ENCODE measurements around the gene PI3. TPM values are rescaled to one million over a fixed set of nuclear protein-coding genes. Genes with fewer than 3 reads are reported as not detected.
A peak's percentile ranks its signal among the peaks of the same experiment; 100 is the strongest.

The PI3 gene
- total and polyA plus RNA-seq, 2 of the 8 experiments (the other 6 are each of a cell fraction or from before 2014, with no cell fraction given) = not detected

- no peak overlapping the region for H2BK5ac ChIP-seq (ENCODE audit: low read depth, low read length)
- H4K91ac ChIP-seq (replicated peaks; ENCODE audit: insufficient read length, low read length) = no peak overlapping the region
- H3K18ac ChIP-seq (ENCODE audit: extremely low read depth, low read length) = no peak overlapping the region
- H3K4me1 ChIP-seq (replicated peaks in 1 of 4; ENCODE audit: control insufficient read depth in 3 of 4, insufficient read depth in 4 of 4, low read length in 3 of 4) = no peaks in the 10 kb centered on the region
- no peaks in the 10 kb centered on the region for H3K36me3 ChIP-seq (ENCODE audit: control insufficient read depth in 2 of 4, insufficient read depth in 4 of 4, low read length in 3 of 4)
- no peak for FAIRE-seq
- no peak overlapping the region for H3K4me3 ChIP-seq (ENCODE audit: extremely low read depth in 1 of 4, insufficient read depth in 2 of 4, low read depth in 3 of 4, low read length in 4 of 4)
- no peak overlapping the region for H4K5ac ChIP-seq (ENCODE audit: insufficient read length, low read depth, low read length)
- no peak overlapping the region for H3K4me2 ChIP-seq (ENCODE audit: insufficient read depth in 1 of 2, low read depth in 2 of 2, low read length in 2 of 2)
- no peak overlapping the region for H2BK12ac ChIP-seq (ENCODE audit: low read depth, low read length)
- no peak overlapping the region for H3K56ac ChIP-seq (replicated peaks; ENCODE audit: insufficient read length, low read depth, low read length)
- 0 out of 2 replicates have a peak overlapping the region, but pooled peaks have one; percentile 41 for H4K8ac ChIP-seq (ENCODE audit: extremely low read depth, insufficient read depth, low read length)
- no peak overlapping the region for H3K4ac ChIP-seq (replicated peaks; ENCODE audit: insufficient read length, low read depth, low read length)
- DNase-seq (ENCODE audit: low read depth in 1 of 2, low spot score in 2 of 2) = no peak
- H3K23ac ChIP-seq (ENCODE audit: insufficient read length) = no peak overlapping the region
- H2BK120ac ChIP-seq (replicated peaks; ENCODE audit: low read depth, low read length) = peak overlapping the region; percentile 72
- H2AK5ac ChIP-seq (ENCODE audit: low read depth, low read length) = no peak overlapping the region
- no peak overlapping the region for H2BK15ac ChIP-seq (ENCODE audit: low read length)
- ChIA-PET CTCF (ENCODE audit: partially characterized antibody) (interaction anchor here (1.0 to 1.3 kb wide), 3 partner anchors 12 to 128 kb away, joined by 3 to 5 read pairs (median 3); no protein-coding TSS in a partner anchor), POLR2A (ENCODE audit: partially characterized antibody) (no interaction called here)
- 89% methylated on average over 4 of the region's 4 CpGs; no CpG with 5 or more reads in 1 of the 2 experiments for WGBS, 2 experiments (ENCODE audit: extremely low coverage in 1 of 2, insufficient coverage in 1 of 2, insufficient read length in 1 of 2, insufficient replicate concordance in 2 of 2, low coverage in 1 of 2, low lambda C conversion rate in 2 of 2, missing lambda C conversion rate in 1 of 2)
- H3K27ac ChIP-seq (ENCODE audit: low read depth, low read length) = no peak overlapping the region
- H2BK20ac ChIP-seq (ENCODE audit: low read length) = no peak overlapping the region
- no peaks in the 10 kb centered on the region; a peak in 1 of 7 replicates for H3K27me3 ChIP-seq (replicated peaks in 1 of 4; ENCODE audit: control insufficient read depth in 3 of 4, extremely low read depth in 1 of 4, insufficient read depth in 3 of 4, low read length in 3 of 4)
- H2AFZ ChIP-seq (ENCODE audit: low read length) = no peak overlapping the region
- H4K20me1 ChIP-seq (replicated peaks in 1 of 2; ENCODE audit: control insufficient read depth in 1 of 2, insufficient read depth in 2 of 2, low read length in 2 of 2) = no peaks in the 10 kb centered on the region
- no peak overlapping the region for H3K14ac ChIP-seq (ENCODE audit: insufficient read length)
- H3K9me3 ChIP-seq (ENCODE audit: insufficient read depth in 2 of 2, low read depth in 1 of 2, low read length in 1 of 2) = no peaks in the 10 kb centered on the region
- H3K79me2 ChIP-seq (ENCODE audit: control insufficient read depth in 1 of 2, insufficient read depth in 2 of 2, low read length in 2 of 2) = no peaks in the 10 kb centered on the region
- H3K79me1 ChIP-seq (ENCODE audit: low read depth, low read length) = no peaks in the 10 kb centered on the region
- H3K23me2 ChIP-seq (ENCODE audit: low read depth, low read length) = no peaks in the 10 kb centered on the region
- H3K9ac ChIP-seq (replicated peaks in 1 of 4; ENCODE audit: extremely low read depth in 1 of 4, low read depth in 3 of 4, low read length in 3 of 4) = no peak overlapping the region
- no peak for TF ChIP-seq NANOG (IDR thresholded peaks at IDR 0.05; ENCODE audit: insufficient read depth, low read depth, low read length, poor library complexity, severe bottlenecking)
- no peak for TF ChIP-seq GTF2F1 (IDR thresholded peaks at IDR 0.05; ENCODE audit: borderline replicate concordance, low read depth, low read length)
- no peak for TF ChIP-seq SP1 (IDR thresholded peaks at IDR 0.05; ENCODE audit: low read depth, low read length)
- no peak for TF ChIP-seq JUN (IDR thresholded peaks at IDR 0.05; ENCODE audit: low read depth, low read length)
- no peak for TF ChIP-seq BRCA1 (IDR thresholded peaks at IDR 0.05; ENCODE audit: low read depth, low read length)
- no peak for TF ChIP-seq RXRA (IDR thresholded peaks at IDR 0.05; ENCODE audit: insufficient read depth, low read depth, low read length)
- TF ChIP-seq SIX5 (IDR thresholded peaks at IDR 0.05; ENCODE audit: low read depth, low read length) = no peak
- TF ChIP-seq CHD2 (IDR thresholded peaks at IDR 0.05; ENCODE audit: low read length) = no peak
- no peak for TF ChIP-seq ASH2L (IDR thresholded peaks at IDR 0.05; ENCODE audit: low read length)
- no peak for TF ChIP-seq ZNF274 (IDR thresholded peaks at IDR 0.05; ENCODE audit: borderline replicate concordance, extremely low read depth, low read length)
- no peak for TF ChIP-seq CBX8 (IDR thresholded peaks at IDR 0.05; ENCODE audit: borderline replicate concordance, low read depth, low read length)
- TF ChIP-seq BACH1 (IDR thresholded peaks at IDR 0.05; ENCODE audit: low read length) = no peak
- TF ChIP-seq CHD1 (IDR thresholded peaks at IDR 0.05; ENCODE audit: low read depth, low read length) = no peak
- no peak for TF ChIP-seq POLR2A (IDR thresholded peaks at IDR 0.05; ENCODE audit: control extremely low read depth in 1 of 2, low read depth in 2 of 2, low read length in 2 of 2)
- no peak for TF ChIP-seq YY1 (IDR thresholded peaks at IDR 0.05; ENCODE audit: low read depth, low read length)
- no peak for TF ChIP-seq CTBP2 (IDR thresholded peaks at IDR 0.05; ENCODE audit: borderline replicate concordance, insufficient read depth, insufficient read length, low read length)
Measured at GRCh38 chr20:45218124-45218523, 43.4 kb downstream of the PI3 start.
